Neuron (in vitro differentiated cells): ENCODE measurements around the gene NOXO1.

ENCODE experiments used
- H2AFZ ChIP-seq: one replicate; pipeline ENCODE4 v1.6.1; 2013; ENCODE audit warnings: low read depth, mild to moderate bottlenecking, inconsistent platforms, low read length, moderate library complexity
- H3K27me3 ChIP-seq: one replicate; pipeline ENCODE4 v1.6.1; 2013; ENCODE audit warnings: low read length; ENCODE audit not compliant: insufficient read depth
- H3K36me3 ChIP-seq: one replicate; pipeline ENCODE4 v1.6.1; 2013; ENCODE audit warnings: low read length; ENCODE audit not compliant: insufficient read depth
- H3K4me1 ChIP-seq: one replicate; pipeline ENCODE4 v1.6.1; 2013; ENCODE audit warnings: low read length; ENCODE audit not compliant: insufficient read depth
- H3K4me3 ChIP-seq: 2 replicates; pipeline ENCODE4 v1.5.1; 2013; ENCODE audit warnings: mild to moderate bottlenecking, low read length, moderate library complexity
- H3K9me3 ChIP-seq: one replicate; pipeline ENCODE4 v1.6.1; 2013; ENCODE audit warnings: low read length

The NOXO1 gene

GRCh38 chr16:1987198-1987597, 5.9 kb upstream of the NOXO1 start:
- Histone ChIP-seq H3K4me1 (peaks cover 31% of the 10 kb centered on the region), H3K4me3 (no peak overlapping the region), H3K27me3 (peaks cover 25% of the 10 kb centered on the region), H3K36me3 (peaks cover 14% of the 10 kb centered on the region), H2AFZ (no peak overlapping the region), H3K9me3 (no peaks in the 10 kb centered on the region)

GRCh38 chr16:1985466-1986150, 4.3 kb upstream of the NOXO1 start:
- Histone ChIP-seq H3K4me1 (peaks cover 34% of the 10 kb centered on the region), H3K9me3 (no peaks in the 10 kb centered on the region), H3K36me3 (peaks cover 14% of the 10 kb centered on the region), H2AFZ (no peak overlapping the region), H3K4me3 (peak overlapping the region; percentile 72), H3K27me3 (peaks cover 11% of the 10 kb centered on the region)

DNA sequence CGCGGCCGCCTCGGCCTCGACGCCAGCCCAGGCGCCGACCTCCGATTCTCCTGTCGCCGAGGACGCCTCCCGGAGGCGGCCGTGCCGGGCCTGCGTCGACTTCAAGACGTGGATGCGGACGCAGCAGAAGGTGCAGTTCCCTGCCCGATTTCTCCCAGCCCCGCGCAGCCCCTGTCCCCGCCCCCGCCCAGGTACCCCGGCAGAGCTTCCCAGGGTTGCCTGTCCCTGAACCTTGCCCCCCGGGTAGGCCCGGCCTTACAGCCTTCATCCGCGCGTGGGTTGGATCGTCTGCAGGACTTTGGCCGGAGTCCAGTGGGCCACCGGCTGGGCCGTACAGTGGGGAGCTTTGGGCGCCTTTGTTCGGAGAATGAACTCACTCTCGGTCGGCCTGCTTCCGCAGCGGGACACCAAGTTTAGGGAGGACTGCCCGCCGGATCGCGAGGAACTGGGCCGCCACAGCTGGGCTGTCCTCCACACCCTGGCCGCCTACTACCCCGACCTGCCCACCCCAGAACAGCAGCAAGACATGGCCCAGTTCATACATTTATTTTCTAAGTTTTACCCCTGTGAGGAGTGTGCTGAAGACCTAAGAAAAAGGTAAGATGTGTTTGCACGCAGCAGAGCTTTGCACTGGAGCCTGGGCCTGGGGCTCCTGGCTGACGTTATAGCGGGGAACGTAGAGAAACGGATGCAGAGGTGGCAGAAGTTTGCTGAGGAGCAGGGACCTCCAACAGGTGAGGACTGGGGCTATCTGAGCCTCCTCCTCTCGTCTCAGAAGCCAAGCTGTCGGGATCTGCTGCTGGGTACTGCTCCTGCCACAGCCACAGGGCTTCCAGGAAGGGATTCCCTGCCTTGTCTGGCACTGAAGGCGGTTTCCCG, 3.3 kb upstream of the NOXO1 start:
- Histone ChIP-seq H3K9me3 (no peaks in the 10 kb centered on the region), H3K36me3 (peaks cover 18% of the 10 kb centered on the region), H3K4me3 (peak overlapping the region; percentile 72), H3K4me1 (peaks cover 32% of the 10 kb centered on the region), H3K27me3 (peaks cover 6% of the 10 kb centered on the region), H2AFZ (peak overlapping the region; percentile 52)

DNA sequence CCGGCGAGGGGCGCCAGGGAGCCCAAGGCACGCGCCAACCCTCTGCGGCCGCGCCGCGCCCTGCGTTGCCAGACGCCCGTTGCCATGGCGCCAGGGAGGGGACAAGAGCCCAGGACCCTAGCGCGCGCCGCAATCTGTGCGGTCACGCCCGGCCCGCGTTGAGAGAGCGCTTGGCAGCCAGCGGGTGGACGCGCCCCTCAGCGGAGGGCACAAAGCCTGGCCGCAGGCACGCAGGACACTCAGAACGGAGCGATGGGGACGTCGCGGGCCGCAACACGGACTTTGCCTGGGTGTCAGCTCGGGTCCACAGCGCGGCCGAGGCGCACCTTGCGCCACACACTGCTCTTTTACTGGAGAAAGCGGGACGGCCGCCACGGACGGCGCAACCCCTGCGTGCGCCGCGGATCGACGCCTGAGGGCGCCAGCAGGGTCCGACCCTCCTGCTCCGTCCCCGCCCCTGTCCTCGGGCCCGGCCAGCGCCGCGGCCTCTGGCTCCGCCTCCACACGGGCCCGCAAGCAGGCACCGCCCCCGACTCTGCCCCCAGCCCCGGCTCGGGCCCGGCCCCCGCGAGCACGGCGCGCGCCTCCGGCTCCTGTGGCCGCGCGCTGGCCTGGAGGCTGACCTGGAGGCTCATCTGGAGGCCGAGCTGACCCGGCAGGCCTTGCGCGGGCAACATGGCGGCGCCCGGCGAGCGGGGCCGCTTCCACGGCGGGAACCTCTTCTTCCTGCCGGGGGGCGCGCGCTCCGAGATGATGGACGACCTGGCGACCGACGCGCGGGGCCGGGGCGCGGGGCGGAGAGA, 2.5 kb upstream of the NOXO1 start, which contains the start of gene GFER:
TSS of gene GFER (plus strand) at position 650 of the 803 bp plus-strand sequence. CDS start at position 676, 26 bp downstream.
- Histone ChIP-seq H3K4me1 (peaks cover 32% of the 10 kb centered on the region), H2AFZ (peak within 1 kb of the TSS; percentile 54), H3K27me3 (no peaks in the 10 kb centered on the region), H3K36me3 (peaks cover 22% of the 10 kb centered on the region), H3K4me3 (peak within 1 kb of the TSS; percentile 72), H3K9me3 (no peaks in the 10 kb centered on the region)

GRCh38 chr16:1982991-1983543, 1.8 kb upstream of the NOXO1 start:
- Histone ChIP-seq H3K9me3 (no peaks in the 10 kb centered on the region), H3K36me3 (peaks cover 28% of the 10 kb centered on the region), H3K4me1 (peaks cover 32% of the 10 kb centered on the region), H3K4me3 (peak overlapping the region; percentile 46), H3K27me3 (no peaks in the 10 kb centered on the region), H2AFZ (peak overlapping the region; percentile 54)

- H3K36me3 ChIP-seq: peaks cover 38% of the 10 kb centered on the region
- no peak overlapping the region for H3K4me3 ChIP-seq
- no peak overlapping the region for H2AFZ ChIP-seq
- H3K27me3 ChIP-seq: no peaks in the 10 kb centered on the region
- no peaks in the 10 kb centered on the region for H3K9me3 ChIP-seq
- peaks cover 32% of the 10 kb centered on the region for H3K4me1 ChIP-seq
Measured at GRCh38 chr16:1982013-1982433, 754 bp upstream of the NOXO1 start.

DNA sequence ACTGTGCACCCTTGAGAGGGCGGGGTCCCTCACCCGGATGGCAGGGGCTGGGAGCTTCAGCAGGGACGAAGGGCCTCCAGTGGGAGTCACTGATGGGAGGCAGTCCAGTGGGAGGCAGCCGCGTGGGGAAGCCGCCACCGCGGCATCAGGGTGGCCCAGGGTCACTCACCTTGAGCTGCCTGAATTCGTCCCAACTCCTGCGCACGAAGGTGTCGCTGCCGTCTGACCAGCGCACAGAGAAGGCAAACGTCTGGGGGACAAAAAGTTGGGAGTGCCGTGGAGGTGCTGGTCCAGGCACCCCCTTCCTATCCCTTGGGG, 540 bp downstream of the NOXO1 start:
- H3K36me3 ChIP-seq: peaks cover 38% of the 10 kb centered on the region
- H3K4me1 ChIP-seq: peaks cover 32% of the 10 kb centered on the region
- no peak overlapping the region for H3K4me3 ChIP-seq
- H2AFZ ChIP-seq: no peak overlapping the region
- no peaks in the 10 kb centered on the region for H3K9me3 ChIP-seq
- H3K27me3 ChIP-seq: no peaks in the 10 kb centered on the region

- Histone ChIP-seq H2AFZ (no peak overlapping the region), H3K36me3 (peaks cover 42% of the 10 kb centered on the region), H3K9me3 (no peaks in the 10 kb centered on the region), H3K27me3 (no peaks in the 10 kb centered on the region), H3K4me1 (peaks cover 26% of the 10 kb centered on the region), H3K4me3 (no peak overlapping the region)
Measured at GRCh38 chr16:1980030-1980769, 1.1 kb downstream of the NOXO1 start.

DNA sequence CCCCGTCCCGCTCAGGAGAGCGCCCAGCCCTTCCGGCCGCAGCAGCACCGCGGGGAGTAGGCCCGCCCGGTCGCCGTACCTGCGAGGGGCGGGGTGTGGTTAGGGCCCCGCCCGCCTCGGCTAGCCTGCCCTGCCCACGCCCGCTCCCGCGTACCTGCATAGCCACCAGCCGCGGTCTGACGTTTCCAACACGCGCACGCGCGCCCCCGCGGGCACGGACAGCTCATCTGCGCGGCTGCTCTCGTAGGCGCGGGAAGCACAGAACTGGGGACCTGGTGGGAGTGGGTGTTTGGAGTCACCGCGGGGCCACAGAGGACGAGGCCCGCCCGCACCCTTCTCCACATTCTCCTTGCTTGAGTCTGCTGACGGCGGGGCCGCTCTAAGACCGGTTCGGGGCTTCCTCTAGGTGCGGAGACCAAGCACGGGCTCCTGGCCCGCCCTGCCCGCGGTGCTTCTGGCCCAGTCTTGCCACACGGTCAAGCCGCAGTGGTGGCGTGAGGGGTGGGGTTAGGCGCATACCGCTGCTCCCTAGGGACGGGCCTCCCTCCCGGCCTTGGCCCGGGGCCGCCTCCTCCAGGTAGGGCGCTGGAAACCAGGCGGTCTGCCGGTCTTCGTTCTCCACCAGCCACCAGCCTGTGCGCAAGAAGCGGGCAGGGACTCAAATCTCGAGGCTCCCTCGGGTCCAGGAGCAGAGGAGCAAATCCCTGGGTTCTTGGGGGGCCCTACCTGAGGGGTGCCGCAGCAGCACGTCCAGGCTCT, 1.8 kb downstream of the NOXO1 start:
- Histone ChIP-seq H3K36me3 (peaks cover 47% of the 10 kb centered on the region), H3K9me3 (no peaks in the 10 kb centered on the region), H3K4me3 (no peak overlapping the region), H3K27me3 (no peaks in the 10 kb centered on the region), H3K4me1 (peaks cover 20% of the 10 kb centered on the region), H2AFZ (no peak overlapping the region)

DNA sequence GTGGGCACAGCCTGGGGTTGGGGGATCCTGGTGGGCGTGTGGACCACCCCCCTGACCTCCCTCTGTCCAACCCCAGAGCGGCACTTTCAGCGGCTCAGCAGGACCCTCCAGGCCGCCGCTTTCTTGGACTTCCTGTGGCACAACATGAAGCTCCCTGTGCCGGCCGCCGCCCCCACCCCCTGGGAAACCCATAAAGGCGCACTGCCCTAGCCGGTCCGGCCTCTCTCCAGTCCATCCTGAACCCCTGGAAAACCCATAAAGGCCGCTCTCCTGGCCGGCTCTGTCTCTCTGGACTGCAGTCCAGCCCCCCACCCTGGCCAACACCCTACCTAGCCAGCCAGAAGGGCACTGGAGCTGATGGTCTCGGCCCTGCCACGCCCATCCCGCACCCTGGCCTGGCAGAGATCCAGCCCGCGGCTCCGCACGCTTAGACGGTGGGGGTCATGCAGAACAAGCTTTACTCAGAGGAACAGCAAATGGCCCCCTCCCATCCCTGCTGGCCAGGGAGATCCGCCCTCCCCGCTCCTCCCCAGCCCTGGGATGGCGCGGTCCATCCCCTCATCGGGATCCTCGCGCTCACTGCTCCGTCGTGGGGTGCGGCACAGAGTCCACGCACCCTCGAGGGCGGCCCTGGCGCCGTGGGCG, 2.7 kb downstream of the NOXO1 start:
- Histone ChIP-seq H3K36me3 (peaks cover 47% of the 10 kb centered on the region), H3K4me3 (no peak overlapping the region), H3K27me3 (no peaks in the 10 kb centered on the region), H3K9me3 (no peaks in the 10 kb centered on the region), H3K4me1 (peaks cover 19% of the 10 kb centered on the region), H2AFZ (no peak overlapping the region)

GRCh38 chr16:1977875-1978268, 3.4 kb downstream of the NOXO1 start:
- Histone ChIP-seq H2AFZ (no peak overlapping the region), H3K4me3 (no peak overlapping the region), H3K36me3 (peaks cover 47% of the 10 kb centered on the region), H3K4me1 (peaks cover 15% of the 10 kb centered on the region), H3K27me3 (no peaks in the 10 kb centered on the region), H3K9me3 (no peaks in the 10 kb centered on the region)
